H9 (cell line): ENCODE results near the gene GALNT17. TPM values are rescaled to one million over a fixed set of nuclear protein-coding genes. Genes with fewer than 3 reads are reported as not detected.

Experiments
- DNase-seq: peaks from one replicate; pipeline ENCODE4 v3.0.0-alpha.2; 2017
- H2AFZ ChIP-seq: one replicate; pipeline ENCODE4 v1.6.1; 2013; ENCODE audit warnings: mild to moderate bottlenecking, low read length, control low read depth, moderate library complexity
- H2AK5ac ChIP-seq: 2 replicates; pipeline ENCODE4 v1.6.1; 2013; ENCODE audit warnings: low read length, control low read depth, mixed read lengths; ENCODE audit not compliant: insufficient read length
- H2BK120ac ChIP-seq: one replicate; pipeline ENCODE4 v1.6.1; 2013; ENCODE audit warnings: low read depth, mild to moderate bottlenecking, low read length, control low read depth, inconsistent platforms; ENCODE audit not compliant: poor library complexity, severe bottlenecking
- H2BK12ac ChIP-seq: 2 replicates; pipeline ENCODE4 v1.6.1; 2013; ENCODE audit warnings: low read length, control low read depth, mixed read lengths, low read depth; ENCODE audit not compliant: insufficient read length
- H2BK15ac ChIP-seq: 2 replicates; pipeline ENCODE4 v1.6.1; 2013; ENCODE audit warnings: low read depth, low read length, control low read depth
- H2BK20ac ChIP-seq: one replicate; pipeline ENCODE4 v1.6.1; 2013; ENCODE audit warnings: low read depth, mild to moderate bottlenecking, low read length, control low read depth, inconsistent platforms; ENCODE audit not compliant: poor library complexity, severe bottlenecking
- H2BK5ac ChIP-seq: 2 replicates; pipeline ENCODE4 v1.6.1; 2013; ENCODE audit warnings: low read length, control low read depth, mixed read lengths; ENCODE audit not compliant: insufficient read length
- H3K14ac ChIP-seq: 2 replicates; pipeline ENCODE4 v1.6.1; 2013; ENCODE audit warnings: low read length, control low read depth; ENCODE audit not compliant: insufficient read depth
- H3K18ac ChIP-seq: 2 replicates; pipeline ENCODE4 v1.6.1; 2013; ENCODE audit warnings: low read depth, mild to moderate bottlenecking, mixed read lengths, low read length, control low read depth; ENCODE audit not compliant: insufficient read length
- H3K23ac ChIP-seq: 2 replicates; pipeline ENCODE4 v1.6.1; 2013; ENCODE audit warnings: low read length, control low read depth, mixed read lengths, low read depth; ENCODE audit not compliant: insufficient read length
- H3K23me2 ChIP-seq: 2 replicates; pipeline ENCODE4 v1.6.1; 2013; ENCODE audit warnings: low read depth, mild to moderate bottlenecking, mixed read lengths, low read length, control low read depth; ENCODE audit not compliant: insufficient read length, poor library complexity, severe bottlenecking
- H3K27ac ChIP-seq: 2 replicates; pipeline ENCODE4 v1.5.1; 2013; ENCODE audit warnings: low read length, control low read depth, mixed read lengths, low read depth; ENCODE audit not compliant: insufficient read length
- H3K27me3 ChIP-seq: 2 replicates; pipeline ENCODE4 v1.6.1; 2013; ENCODE audit warnings: low read length, control low read depth, inconsistent platforms; ENCODE audit not compliant: insufficient read depth
- H3K4ac ChIP-seq: 2 replicates; pipeline ENCODE4 v1.6.1; 2013; ENCODE audit warnings: low read depth, mild to moderate bottlenecking, control low read depth, inconsistent platforms, low read length, moderate library complexity
- H3K4me1 ChIP-seq: 2 replicates; pipeline ENCODE4 v1.6.1; 2013; ENCODE audit warnings: low read length, control low read depth, inconsistent platforms; ENCODE audit not compliant: insufficient read depth
- H3K4me2 ChIP-seq: 2 replicates; pipeline ENCODE4 v1.6.1; 2013; ENCODE audit warnings: low read length, control low read depth, mixed read lengths; ENCODE audit not compliant: insufficient read length, insufficient read depth
- H3K56ac ChIP-seq: 2 replicates; pipeline ENCODE4 v1.6.1; 2013; ENCODE audit warnings: low read depth, mild to moderate bottlenecking, mixed read lengths, low read length, control low read depth; ENCODE audit not compliant: insufficient read length
- H3K79me1 ChIP-seq: 2 replicates; pipeline ENCODE4 v1.6.1; 2013; ENCODE audit warnings: low read depth, mild to moderate bottlenecking, moderate library complexity, low read length, control low read depth, inconsistent platforms; ENCODE audit not compliant: insufficient read depth, poor library complexity, severe bottlenecking
- H3K79me2 ChIP-seq: 2 replicates; pipeline ENCODE4 v1.6.1; 2013; ENCODE audit warnings: low read length, control low read depth, inconsistent platforms; ENCODE audit not compliant: insufficient read depth
- H3K9ac ChIP-seq: 2 replicates; pipeline ENCODE4 v1.6.1; 2013; ENCODE audit warnings: low read length, control low read depth, mixed read lengths; ENCODE audit not compliant: insufficient read length; ENCODE audit errors: extremely low read depth
- H3K9me3 ChIP-seq: one replicate; pipeline ENCODE4 v1.6.1; 2013; ENCODE audit warnings: low read depth, low read length, inconsistent platforms; ENCODE audit not compliant: control insufficient read depth
- H3T11ph ChIP-seq: one replicate; pipeline ENCODE4 v1.6.1; 2013; ENCODE audit warnings: mild to moderate bottlenecking, low read length, control low read depth, inconsistent platforms
- H4K20me1 ChIP-seq: one replicate; pipeline ENCODE4 v1.6.1; 2013; ENCODE audit not compliant: control insufficient read depth, insufficient read length, insufficient read depth
- H4K5ac ChIP-seq: 2 replicates; pipeline ENCODE4 v1.6.1; 2013; ENCODE audit warnings: low read depth, mild to moderate bottlenecking, mixed read lengths, low read length, control low read depth; ENCODE audit not compliant: insufficient read length
- H4K8ac ChIP-seq: replicated peaks from 2 replicates; pipeline ENCODE4 v1.6.1; 2013; ENCODE audit warnings: low read length, control low read depth, mixed read lengths, low read depth; ENCODE audit not compliant: insufficient read length
- H4K91ac ChIP-seq: 2 replicates; pipeline ENCODE4 v1.6.1; 2013; ENCODE audit warnings: low read depth, mild to moderate bottlenecking, moderate library complexity, mixed read lengths, low read length, control low read depth; ENCODE audit not compliant: insufficient read length
- H3K27ac Mint-ChIP-seq, 3 experiments: 2 replicates in 2 of 3; 3 replicates in 1 of 3; pipeline ENCODE4 v1.8.0; 2020 to 2021; ENCODE audit warnings: mixed read lengths in 3 of 3, mild to moderate bottlenecking in 1 of 3, moderate library complexity in 1 of 3
- H3K27me3 Mint-ChIP-seq: 2 replicates; pipeline ENCODE4 v1.8.0; 2021; ENCODE audit warnings: low read depth, mild to moderate bottlenecking, moderate library complexity, mixed read lengths
- H3K36me3 Mint-ChIP-seq, 3 experiments: 2 replicates in 2 of 3; 3 replicates in 1 of 3; pipeline ENCODE4 v1.8.0; 2020 to 2021; ENCODE audit warnings: low read depth in 3 of 3, mixed read lengths in 3 of 3; ENCODE audit not compliant: insufficient read depth in 1 of 3
- H3K4me1 Mint-ChIP-seq, 2 experiments: 2 replicates each; pipeline ENCODE4 v1.8.0; 2020; ENCODE audit warnings: mixed read lengths in 2 of 2
- H3K4me3 Mint-ChIP-seq, 2 experiments: 2 replicates in 1 of 2; 3 replicates in 1 of 2; pipeline ENCODE4 v1.8.0; 2020 to 2021; ENCODE audit warnings: mild to moderate bottlenecking in 2 of 2, mixed read lengths in 2 of 2, moderate library complexity in 1 of 2
- H3K9me3 Mint-ChIP-seq, 2 experiments: 2 replicates in 1 of 2; 3 replicates in 1 of 2; pipeline ENCODE4 v1.8.0; 2020; ENCODE audit warnings: mild to moderate bottlenecking in 2 of 2, mixed read lengths in 2 of 2, moderate library complexity in 1 of 2
- CTCF ChIP-seq: fragments of 200-600 bp; sonication (generic); conservative IDR thresholded peaks from 3 replicates; pipeline ENCODE4 v1.8.0; 2021; ENCODE audit warnings: antibody characterized with exemption, mild to moderate bottlenecking
- WGBS: extraction: QIAGEN DNeasy Blood & Tissue Kit; methylation state at CpG from one replicate; pipeline ENCODE4 v1.1.7; 2013; ENCODE audit warnings: missing lambda C conversion rate, low lambda C conversion rate, mixed read lengths; ENCODE audit not compliant: insufficient read length; ENCODE audit errors: extremely low coverage; 5-methylcytosine and 5-hydroxymethylcytosine counted together
- total RNA-seq: library from RNA; stranded (reverse); gene quantifications from 2 replicates; pipeline ENCODE4 v1.2.1, GENCODE V29; 2021

Gene GALNT17
- total RNA-seq, 1 experiment from 2014 or later, result 43.2 TPM

- peaks cover 41 to 47% of the 10 kb centered on the region in 2 experiments for H3K4me1 Mint-ChIP-seq
- H3K27me3 ChIP-seq, result no peaks in the 10 kb centered on the region
- no peak overlapping the region for H2BK15ac ChIP-seq
- peaks cover 7% of the 10 kb centered on the region for H3K79me1 ChIP-seq
- no peak for TF ChIP-seq CTCF
- H3K9me3 Mint-ChIP-seq, result peaks cover under 1% of the 10 kb centered on the region in 2 experiments; a peak in 3 of 5 replicates
- H3K56ac ChIP-seq, result no peak overlapping the region
- H2AFZ ChIP-seq, result no peak overlapping the region
- no peaks in the 10 kb centered on the region for H3K27me3 Mint-ChIP-seq
- H3K4ac ChIP-seq, result no peak overlapping the region
- H3K14ac ChIP-seq, result no peak overlapping the region
- peak overlapping the region; percentile 86 to 95 (median 93) for H3K27ac Mint-ChIP-seq
- no peak overlapping the region for H3K23ac ChIP-seq
- H3K4me3 Mint-ChIP-seq, result no peak overlapping the region
- no peak overlapping the region for H2BK120ac ChIP-seq
- no peak overlapping the region for H3K4me2 ChIP-seq
- H4K5ac ChIP-seq, result no peak overlapping the region
- no peak overlapping the region for H3K9ac ChIP-seq
- H3T11ph ChIP-seq, result no peak overlapping the region
- no peaks in the 10 kb centered on the region for H4K20me1 ChIP-seq
- no peak overlapping the region for H4K91ac ChIP-seq
- H3K4me1 ChIP-seq, result peaks cover 4% of the 10 kb centered on the region; the same call in 1 of the 2 replicates
- WGBS, result no CpG with 5 or more reads among the region's 16 CpGs
- no peak overlapping the region for H4K8ac ChIP-seq
- no peak overlapping the region for H2BK20ac ChIP-seq
- no peak overlapping the region for H3K27ac ChIP-seq
- H3K79me2 ChIP-seq, result peaks cover 24% of the 10 kb centered on the region; the same call in 1 of the 2 replicates
- H3K9me3 ChIP-seq, result no peaks in the 10 kb centered on the region
- H2AK5ac ChIP-seq, result no peak overlapping the region
- DNase-seq, result no peak
- no peak overlapping the region for H2BK12ac ChIP-seq
- H3K18ac ChIP-seq, result no peak overlapping the region
- no peak overlapping the region for H2BK5ac ChIP-seq
- H3K36me3 Mint-ChIP-seq, result peaks cover 17 to 30% (median 22%) of the 10 kb centered on the region in 3 experiments
- no peaks in the 10 kb centered on the region for H3K23me2 ChIP-seq
Observed at GRCh38 chr7:71236230-71237105, 104.5 kb downstream of the GALNT17 start.
